HUES6 (cell line): ENCODE measurements around the gene IFI6.
A peak's percentile ranks its signal among the peaks of the same experiment; 100 is the strongest.

Experiments
- H3K27ac ChIP-seq: 2 replicates; pipeline ENCODE4 v1.7.0; 2013; ENCODE audit warnings: low read depth, mild to moderate bottlenecking, low read length, inconsistent platforms
- H3K27me3 ChIP-seq: 2 replicates; pipeline ENCODE4 v1.6.1; 2013; ENCODE audit warnings: low read length; ENCODE audit not compliant: control insufficient read depth, insufficient read depth
- H3K36me3 ChIP-seq: 2 replicates; pipeline ENCODE4 v1.6.1; 2013; ENCODE audit warnings: low read length; ENCODE audit not compliant: control insufficient read depth, insufficient read depth
- H3K4me1 ChIP-seq: 2 replicates; pipeline ENCODE4 v1.6.1; 2013; ENCODE audit warnings: low read length; ENCODE audit not compliant: control insufficient read depth, insufficient read depth
- H3K4me3 ChIP-seq: 2 replicates; pipeline ENCODE4 v1.5.1; 2013; ENCODE audit warnings: low read depth, low read length
- H3K9ac ChIP-seq: one replicate; pipeline ENCODE4 v1.6.1; 2013; ENCODE audit warnings: mild to moderate bottlenecking, low read length
- H3K9me3 ChIP-seq: 2 replicates; pipeline ENCODE4 v1.6.1; 2013; ENCODE audit warnings: low read depth, low read length; ENCODE audit not compliant: control insufficient read depth, insufficient read depth

Gene IFI6

GRCh38 chr1:27659497-27660299, 12.3 kb downstream of the IFI6 start:
- Histone ChIP-seq H3K4me1 (peaks cover 30% of the 10 kb centered on the region), H3K9ac (peak overlapping the region; percentile 46), H3K27ac (no peak overlapping the region), H3K9me3 (no peaks in the 10 kb centered on the region), H3K27me3 (no peaks in the 10 kb centered on the region), H3K4me3 (peak overlapping the region; percentile 59), H3K36me3 (no peaks in the 10 kb centered on the region)

DNA sequence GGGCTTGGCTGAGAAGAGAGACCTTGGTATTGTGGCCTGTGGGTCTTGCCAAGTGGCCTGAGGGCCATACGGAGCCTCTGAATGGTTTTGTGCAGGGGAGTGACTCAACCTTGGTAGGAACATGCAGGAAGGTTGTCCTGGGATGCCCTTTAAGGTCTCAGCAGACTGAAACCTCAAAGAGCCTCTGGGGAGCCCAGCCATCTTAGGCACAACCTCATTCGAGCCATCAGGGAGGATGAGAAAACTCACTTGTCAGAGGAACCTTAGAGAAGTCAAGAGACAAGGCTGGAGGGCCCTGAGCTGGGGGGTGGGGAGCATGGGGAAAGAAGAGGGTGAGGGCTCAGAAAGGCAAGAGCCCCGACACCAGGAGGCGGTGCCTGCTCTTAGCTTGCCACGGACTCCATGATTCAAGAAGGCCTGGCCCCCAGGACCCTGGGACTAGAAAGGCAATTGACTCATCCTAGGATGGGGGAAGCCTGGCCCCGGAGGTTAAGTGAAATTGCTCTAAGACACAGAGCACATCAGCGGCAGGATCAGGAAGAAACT, 13.0 kb downstream of the IFI6 start:
- Histone ChIP-seq H3K9me3 (no peaks in the 10 kb centered on the region), H3K9ac (peak overlapping the region; percentile 46), H3K27me3 (no peaks in the 10 kb centered on the region), H3K27ac (no peak overlapping the region), H3K4me3 (peak overlapping the region; percentile 59), H3K4me1 (peaks cover 30% of the 10 kb centered on the region), H3K36me3 (no peaks in the 10 kb centered on the region)

- Histone ChIP-seq H3K9me3 (no peaks in the 10 kb centered on the region), H3K4me3 (no peak overlapping the region), H3K4me1 (peaks cover 22% of the 10 kb centered on the region), H3K27ac (no peak overlapping the region), H3K27me3 (no peaks in the 10 kb centered on the region), H3K36me3 (no peaks in the 10 kb centered on the region), H3K9ac (peak overlapping the region; percentile 3)
Measured at GRCh38 chr1:27656157-27656893, 15.7 kb downstream of the IFI6 start.

DNA sequence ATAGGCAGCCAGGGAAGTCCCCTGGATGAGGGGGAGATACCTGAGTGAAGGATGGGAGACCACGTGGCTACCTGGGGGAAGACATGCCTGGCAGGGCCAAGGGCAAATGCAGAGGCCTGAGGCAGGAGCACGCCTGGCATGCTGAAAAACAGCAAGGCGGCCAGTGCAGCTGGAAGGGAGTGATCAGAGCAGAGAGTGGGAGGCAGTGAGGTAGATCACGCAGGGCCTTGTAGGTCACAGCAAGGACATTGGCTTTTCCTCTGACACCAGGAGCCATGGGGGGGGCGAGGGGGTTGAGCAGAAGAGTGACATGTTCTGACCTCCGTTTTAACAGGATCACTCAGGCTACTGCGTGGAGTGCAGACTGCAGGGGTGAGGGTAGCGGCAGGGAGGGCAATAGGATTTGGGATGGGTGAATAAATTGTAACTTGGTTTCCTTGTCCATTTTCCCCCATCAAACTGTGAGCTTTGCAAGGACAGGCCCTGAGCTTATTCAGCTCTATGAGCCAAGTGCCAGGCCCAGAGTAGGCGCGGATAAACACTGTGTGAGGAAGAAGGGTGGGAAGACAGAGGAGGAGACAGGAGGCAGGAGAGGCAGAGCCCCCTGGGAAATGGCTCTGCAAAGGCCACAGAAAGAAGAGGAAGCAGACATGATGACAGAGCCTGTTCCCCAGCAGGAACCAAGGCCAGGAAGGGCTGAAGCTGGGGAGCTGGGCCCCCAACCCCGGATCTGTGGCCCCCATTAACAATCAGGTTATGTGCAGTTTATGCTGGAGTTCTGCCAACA, 16.6 kb downstream of the IFI6 start:
- Histone ChIP-seq H3K27ac (0 out of 2 replicates have a peak overlapping the region, but pooled peaks have one; percentile 5), H3K9ac (no peak overlapping the region), H3K27me3 (no peaks in the 10 kb centered on the region)

DNA sequence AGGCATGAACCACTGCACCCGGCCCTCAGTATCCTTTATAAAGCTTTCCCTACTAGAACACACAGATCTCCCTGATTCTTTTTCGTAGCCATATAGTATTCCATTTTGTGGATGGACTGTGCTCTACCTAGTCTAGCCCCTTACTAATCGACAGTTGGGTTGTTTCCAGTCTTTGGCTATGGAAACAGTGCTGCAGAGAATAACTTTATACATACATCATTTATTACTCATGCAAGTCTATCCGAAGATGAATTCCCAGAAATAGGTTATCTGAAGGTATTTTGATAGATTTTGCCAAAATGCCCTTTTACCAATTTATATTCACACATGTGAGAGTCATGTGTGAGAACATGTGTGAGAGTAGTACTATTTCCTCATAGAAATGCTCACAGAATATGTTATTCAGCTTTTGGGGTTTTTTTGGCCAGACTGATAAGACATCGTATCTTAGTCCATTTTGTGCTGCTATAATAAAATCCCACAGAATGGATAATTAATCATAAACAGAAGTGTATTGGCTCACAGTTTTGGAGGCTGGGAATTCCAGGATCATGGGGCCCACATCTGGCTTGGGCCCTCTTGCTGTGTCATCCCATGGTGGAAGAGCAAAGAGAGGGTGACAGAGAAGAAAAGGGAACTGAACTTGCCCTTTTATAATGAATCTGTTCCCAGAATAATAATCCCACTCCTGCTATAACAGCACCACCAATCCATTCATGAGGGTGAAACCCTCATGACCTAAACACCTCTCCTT, 19.7 kb downstream of the IFI6 start:
- H3K4me3 ChIP-seq = no peak overlapping the region
- H3K36me3 ChIP-seq = no peaks in the 10 kb centered on the region
- H3K27ac ChIP-seq = no peak overlapping the region
- no peaks in the 10 kb centered on the region for H3K27me3 ChIP-seq
- no peaks in the 10 kb centered on the region for H3K9me3 ChIP-seq
- H3K9ac ChIP-seq = no peak overlapping the region
- peaks cover 26% of the 10 kb centered on the region for H3K4me1 ChIP-seq

More for the DNA sequence above, 16.6 kb downstream of the IFI6 start:
- Histone ChIP-seq H3K4me3 (no peak overlapping the region), H3K4me1 (peaks cover 32% of the 10 kb centered on the region), H3K36me3 (no peaks in the 10 kb centered on the region), H3K9me3 (no peaks in the 10 kb centered on the region)

DNA sequence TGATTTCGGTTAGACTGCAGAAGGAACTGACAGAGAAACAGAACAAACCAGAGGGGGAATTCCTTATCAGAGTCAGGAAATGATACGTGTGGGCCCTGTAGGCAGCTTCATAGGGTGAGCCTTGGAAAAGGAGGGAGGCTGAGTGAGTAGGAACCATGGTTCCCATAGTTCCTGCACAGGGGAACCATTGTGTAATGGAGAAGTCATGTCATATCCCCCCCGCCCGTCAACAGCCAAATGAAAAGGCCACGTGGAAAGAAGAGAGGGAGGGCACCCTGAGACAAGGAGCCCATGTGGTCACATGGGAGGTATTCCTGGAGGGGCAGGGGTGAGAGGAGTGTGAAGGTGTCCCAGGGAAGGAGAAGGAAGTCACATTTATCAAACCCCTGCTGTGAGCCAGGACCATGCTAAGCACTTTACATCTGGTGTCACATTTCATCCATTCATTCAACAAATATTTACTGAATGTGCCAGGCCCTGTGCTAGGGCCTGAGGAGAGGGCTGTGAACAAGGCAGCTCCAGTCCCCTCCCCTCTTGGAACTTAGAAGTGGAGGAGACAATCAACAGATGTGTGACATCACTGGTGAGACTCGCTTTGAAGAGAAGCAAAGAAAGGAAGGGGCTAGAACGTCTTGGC, 21.3 kb downstream of the IFI6 start:
- peaks cover 22% of the 10 kb centered on the region for H3K4me1 ChIP-seq
- H3K4me3 ChIP-seq = no peak overlapping the region
- H3K36me3 ChIP-seq = no peaks in the 10 kb centered on the region
- no peak overlapping the region; the same call in 1 of the 2 replicates for H3K27ac ChIP-seq
- no peaks in the 10 kb centered on the region for H3K9me3 ChIP-seq
- peak overlapping the region; percentile 14 for H3K9ac ChIP-seq
- H3K27me3 ChIP-seq = no peaks in the 10 kb centered on the region

DNA sequence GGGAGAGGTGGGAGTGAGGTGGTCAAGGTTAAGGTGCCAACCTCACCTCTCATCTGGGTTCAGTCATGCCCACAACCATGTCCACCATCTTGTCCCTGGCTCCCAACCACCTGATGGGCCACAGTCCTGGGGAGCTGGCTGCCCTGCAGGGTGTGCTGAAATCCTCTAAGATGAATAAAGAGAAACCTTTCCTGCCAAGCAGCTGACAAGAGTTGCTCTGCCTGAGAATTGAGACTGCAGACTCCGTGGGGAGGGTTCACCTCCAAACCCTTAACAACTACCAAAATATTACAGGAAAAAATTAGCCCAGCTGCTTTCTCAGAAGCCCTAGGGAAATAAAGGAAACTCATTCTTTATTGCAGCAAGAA, 21.8 kb downstream of the IFI6 start:
- no peaks in the 10 kb centered on the region for H3K9me3 ChIP-seq
- H3K4me3 ChIP-seq = no peak overlapping the region
- H3K27ac ChIP-seq = no peak overlapping the region; the same call in 1 of the 2 replicates
- H3K4me1 ChIP-seq = peaks cover 17% of the 10 kb centered on the region
- H3K27me3 ChIP-seq = no peaks in the 10 kb centered on the region
- H3K36me3 ChIP-seq = no peaks in the 10 kb centered on the region
- no peak overlapping the region for H3K9ac ChIP-seq

DNA sequence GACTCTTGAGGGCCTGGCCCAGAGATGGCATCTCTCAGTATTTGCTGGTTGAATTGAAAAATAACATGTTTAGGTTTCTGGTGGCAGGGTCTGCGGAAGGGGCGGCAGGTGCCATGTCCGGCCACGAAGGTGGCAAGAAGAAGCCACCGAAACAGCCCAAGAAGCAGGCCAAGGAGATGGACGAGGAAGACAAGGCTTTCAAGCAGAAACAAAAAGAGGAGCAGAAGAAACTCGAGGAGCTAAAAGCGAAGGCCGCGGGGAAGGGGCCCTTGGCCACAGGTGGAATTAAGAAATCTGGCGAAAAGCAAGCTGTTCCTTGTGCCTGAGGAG, 22.7 kb downstream of the IFI6 start:
- Histone ChIP-seq H3K4me3 (no peak overlapping the region), H3K36me3 (no peaks in the 10 kb centered on the region), H3K4me1 (peaks cover 14% of the 10 kb centered on the region), H3K27ac (no peak overlapping the region), H3K9ac (no peak overlapping the region), H3K9me3 (no peaks in the 10 kb centered on the region), H3K27me3 (no peaks in the 10 kb centered on the region)

DNA sequence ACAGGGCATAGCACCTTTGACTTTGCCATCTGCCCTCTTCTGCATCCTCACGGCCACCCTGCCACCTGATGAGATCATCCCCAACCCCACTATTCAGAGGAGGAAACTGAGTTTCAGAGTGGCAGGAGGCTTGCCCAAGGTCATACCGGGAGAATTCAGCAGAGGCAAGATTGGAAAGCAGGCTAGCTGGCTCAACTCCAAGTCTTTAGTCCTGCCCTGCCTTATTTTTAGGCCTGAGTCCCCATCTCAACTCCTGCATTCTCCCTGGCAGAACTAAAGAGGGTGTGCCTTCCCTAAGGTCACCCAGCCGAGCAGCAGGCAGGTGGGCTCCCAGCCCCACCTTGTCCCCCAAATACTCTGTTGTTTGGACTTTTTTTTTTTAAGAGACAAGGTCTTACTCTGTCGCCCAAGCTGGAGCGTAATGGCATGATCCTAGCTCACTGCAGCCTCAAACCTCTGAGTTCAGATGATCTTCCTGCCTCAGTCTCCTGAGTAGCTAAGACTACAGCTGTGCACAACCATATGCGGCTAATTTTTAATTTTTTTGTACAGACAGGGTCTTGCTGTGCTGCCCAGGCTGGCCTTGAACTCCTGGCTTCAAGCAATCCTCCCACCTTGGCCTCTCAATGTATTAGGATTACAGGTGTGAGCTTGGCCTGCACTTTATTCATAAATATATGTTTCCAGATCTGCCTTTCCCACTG, 23.2 kb downstream of the IFI6 start:
- Histone ChIP-seq H3K9me3 (no peaks in the 10 kb centered on the region), H3K27ac (no peak overlapping the region), H3K4me3 (no peak overlapping the region), H3K4me1 (peaks cover 15% of the 10 kb centered on the region), H3K36me3 (no peaks in the 10 kb centered on the region), H3K9ac (no peak overlapping the region), H3K27me3 (no peaks in the 10 kb centered on the region)
